ENCODE measurements around the gene NUDT19. TPM values are rescaled to one million over a fixed set of nuclear protein-coding genes. Genes with fewer than 3 reads are reported as not detected.
"Not testable (repeated sequence)": the region's sequence is repeated elsewhere in the genome, so short reads cannot be mapped to it uniquely, and the experiment has no call there.

Gene NUDT19
- total RNA-seq, 6 donors from 2014 or later, result 9.4 to 21.6 (median 15.3) TPM

DNA sequence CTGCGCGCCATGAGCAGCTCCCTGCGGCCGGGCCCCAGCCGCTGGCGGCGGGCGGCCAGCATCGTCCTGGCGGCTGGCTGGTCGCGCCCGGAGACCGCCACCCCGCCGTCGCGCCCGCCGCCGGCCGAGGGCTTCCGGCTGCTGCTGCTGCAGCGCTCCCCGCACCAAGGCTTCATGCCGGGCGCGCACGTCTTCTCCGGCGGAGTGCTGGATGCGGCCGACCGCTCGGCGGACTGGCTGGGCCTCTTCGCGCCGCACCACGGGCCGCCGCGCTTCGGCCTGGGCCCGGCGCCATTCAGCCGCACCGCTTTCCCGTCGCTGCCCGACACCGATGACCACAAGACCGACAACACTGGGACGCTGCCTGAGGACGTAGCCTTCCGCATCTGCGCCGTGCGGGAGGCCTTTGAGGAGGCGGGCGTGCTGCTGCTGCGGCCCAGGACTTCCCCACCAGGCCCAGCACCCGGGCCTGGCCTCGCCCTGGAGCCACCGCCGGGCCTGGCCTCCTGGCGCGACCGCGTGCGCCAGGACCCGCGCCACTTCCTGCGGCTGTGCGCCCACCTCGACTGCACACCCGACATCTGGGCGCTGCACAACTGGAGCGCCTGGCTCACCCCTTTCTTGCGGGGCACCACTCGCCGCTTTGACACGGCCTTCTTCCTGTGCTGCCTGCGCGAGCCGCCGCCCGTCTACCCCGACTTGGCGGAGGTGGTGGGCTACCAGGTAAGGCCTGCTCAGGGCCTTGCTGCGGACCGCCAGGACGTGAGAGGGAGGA is 518 bp downstream of the NUDT19 start:
- Histone ChIP-seq H3K9me3 (no peaks in the 10 kb centered on the region), H3K27ac (peak overlapping the region; percentile 85 to 91 (median 88)), H3K36me3 (peaks cover 0 to 2% (median 0%) of the 10 kb centered on the region in 4 donors), H3K4me3 (peak overlapping the region; percentile 63 to 93 (median 77)), H3K4me1 (peaks cover 53 to 68% (median 59%) of the 10 kb centered on the region in 4 donors), H3K27me3 (no peaks in the 10 kb centered on the region)
- peak in 2 of 4 donors; percentile 42 to 52 for TF ChIP-seq POLR2A (IDR thresholded peaks at IDR 0.05)
- TF ChIP-seq POLR2AphosphoS5 (IDR thresholded peaks at IDR 0.05), result peak; percentile 29 to 34
- no peak for TF ChIP-seq EP300 (IDR thresholded peaks at IDR 0.05)
- TF ChIP-seq, protein P1, sequence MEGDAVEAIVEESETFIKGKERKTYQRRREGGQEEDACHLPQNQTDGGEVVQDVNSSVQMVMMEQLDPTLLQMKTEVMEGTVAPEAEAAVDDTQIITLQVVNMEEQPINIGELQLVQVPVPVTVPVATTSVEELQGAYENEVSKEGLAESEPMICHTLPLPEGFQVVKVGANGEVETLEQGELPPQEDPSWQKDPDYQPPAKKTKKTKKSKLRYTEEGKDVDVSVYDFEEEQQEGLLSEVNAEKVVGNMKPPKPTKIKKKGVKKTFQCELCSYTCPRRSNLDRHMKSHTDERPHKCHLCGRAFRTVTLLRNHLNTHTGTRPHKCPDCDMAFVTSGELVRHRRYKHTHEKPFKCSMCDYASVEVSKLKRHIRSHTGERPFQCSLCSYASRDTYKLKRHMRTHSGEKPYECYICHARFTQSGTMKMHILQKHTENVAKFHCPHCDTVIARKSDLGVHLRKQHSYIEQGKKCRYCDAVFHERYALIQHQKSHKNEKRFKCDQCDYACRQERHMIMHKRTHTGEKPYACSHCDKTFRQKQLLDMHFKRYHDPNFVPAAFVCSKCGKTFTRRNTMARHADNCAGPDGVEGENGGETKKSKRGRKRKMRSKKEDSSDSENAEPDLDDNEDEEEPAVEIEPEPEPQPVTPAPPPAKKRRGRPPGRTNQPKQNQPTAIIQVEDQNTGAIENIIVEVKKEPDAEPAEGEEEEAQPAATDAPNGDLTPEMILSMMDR (IDR thresholded peaks at IDR 0.05), result peak in 3 of 6 experiments; percentile 10 to 21 (median 19)
- peak; percentile 88 to 94 for ATAC-seq (ENCODE audit: low FRiP score in 2 of 2)
- peak; percentile 82 to 92 for DNase-seq
- 2 to 8% methylated on average over 12 to 36 of the region's 93 CpGs for WGBS, 2 donors

DNA sequence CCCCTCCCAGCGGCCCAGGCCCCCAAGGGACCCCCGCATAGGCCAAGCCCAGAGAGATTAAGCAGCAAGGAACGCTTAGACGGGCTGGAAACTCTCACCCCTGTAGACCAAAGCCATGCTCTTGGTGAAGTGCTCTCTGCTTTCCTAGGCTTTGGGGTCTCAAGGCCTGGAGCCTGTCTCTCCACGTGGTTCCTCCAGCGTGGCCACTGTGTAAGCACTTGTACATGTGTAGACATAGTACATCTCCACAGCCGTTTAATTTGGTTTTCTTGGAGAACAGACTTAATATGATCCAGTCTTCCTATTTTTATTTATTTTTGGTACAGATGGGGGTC is 1.1 kb downstream of the NUDT19 start:
- Histone ChIP-seq H3K9me3 (no peaks in the 10 kb centered on the region), H3K4me1 (peaks cover 53 to 74% (median 61%) of the 10 kb centered on the region in 4 donors), H3K27ac (peak overlapping the region; percentile 85 to 91 (median 88)), H3K27me3 (no peaks in the 10 kb centered on the region), H3K4me3 (peak overlapping the region; percentile 63 to 93 (median 77)), H3K36me3 (peaks cover 0 to 5% (median 0%) of the 10 kb centered on the region in 4 donors)
- TF ChIP-seq POLR2A (IDR thresholded peaks at IDR 0.05) (no peak), EP300 (IDR thresholded peaks at IDR 0.05) (no peak), POLR2AphosphoS5 (IDR thresholded peaks at IDR 0.05) (no peak)
- TF ChIP-seq, protein P1 (IDR thresholded peaks at IDR 0.05), result no peak
- 27 to 40% methylated on average over 3 to 7 of the region's 7 CpGs for WGBS, 2 donors
- no peak for DNase-seq
- peak in 1 of 2 donors; percentile 14 for ATAC-seq (ENCODE audit: low FRiP score in 2 of 2)

DNA sequence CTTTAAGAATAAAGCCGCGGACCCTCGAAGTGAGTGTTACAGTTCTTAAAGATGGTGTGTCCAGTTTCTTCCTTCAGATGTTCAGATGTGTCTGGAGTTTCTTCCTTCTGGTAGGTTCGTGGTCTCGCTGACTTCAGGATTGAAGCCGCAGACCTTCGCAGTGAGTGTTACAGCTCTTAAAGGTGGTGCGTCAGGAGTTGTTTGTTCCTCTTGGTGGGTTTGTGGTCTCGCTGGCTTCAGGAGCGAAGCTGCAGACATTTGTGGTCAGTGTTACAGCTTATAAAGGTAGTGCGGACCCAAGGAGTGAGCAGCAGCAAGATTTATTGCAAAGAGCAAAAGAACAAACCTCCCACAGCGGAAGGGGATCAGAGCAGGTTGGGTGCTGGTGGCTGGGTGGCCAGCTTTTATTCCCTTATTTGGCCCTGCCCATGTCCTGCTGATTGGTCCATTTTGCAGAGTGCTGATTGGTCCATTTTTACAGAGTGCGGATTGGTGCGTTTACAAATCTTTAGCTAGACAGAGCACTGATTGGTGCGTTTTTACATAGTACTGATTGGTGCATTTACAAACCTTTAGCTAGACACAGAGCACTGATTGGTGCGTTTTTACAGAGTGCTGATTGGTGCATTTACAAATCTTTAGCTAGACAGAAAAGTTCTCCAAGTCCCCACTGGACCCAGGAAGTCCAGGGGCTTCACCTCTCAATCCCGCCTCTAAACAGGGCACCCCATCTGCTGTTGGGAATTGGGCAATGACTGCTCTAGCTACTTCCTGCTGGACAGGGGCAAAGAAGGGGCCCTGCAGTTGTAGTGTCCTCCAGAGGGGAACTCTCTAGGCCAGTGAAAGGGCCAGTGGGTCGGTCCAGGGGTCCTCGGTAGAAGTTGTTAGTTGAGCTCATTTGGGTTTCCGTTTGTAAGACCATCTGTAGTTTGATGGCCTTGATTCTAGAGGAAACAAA is 1.8 kb downstream of the NUDT19 start:
- 65 to 78% methylated on average over 20 of the region's 20 CpGs for WGBS, 2 donors
- not testable (repeated sequence) for H3K36me3 ChIP-seq; H3K9me3 ChIP-seq; H3K27me3 ChIP-seq; DNase-seq; ATAC-seq (ENCODE audit: low FRiP score in 2 of 2)
- peak overlapping the region; percentile 48 to 91 (median 85) for H3K27ac ChIP-seq
- peak overlapping the region; percentile 63 to 93 (median 77) for H3K4me3 ChIP-seq
- H3K4me1 ChIP-seq, result peaks cover 53 to 74% (median 61%) of the 10 kb centered on the region in 4 donors

DNA sequence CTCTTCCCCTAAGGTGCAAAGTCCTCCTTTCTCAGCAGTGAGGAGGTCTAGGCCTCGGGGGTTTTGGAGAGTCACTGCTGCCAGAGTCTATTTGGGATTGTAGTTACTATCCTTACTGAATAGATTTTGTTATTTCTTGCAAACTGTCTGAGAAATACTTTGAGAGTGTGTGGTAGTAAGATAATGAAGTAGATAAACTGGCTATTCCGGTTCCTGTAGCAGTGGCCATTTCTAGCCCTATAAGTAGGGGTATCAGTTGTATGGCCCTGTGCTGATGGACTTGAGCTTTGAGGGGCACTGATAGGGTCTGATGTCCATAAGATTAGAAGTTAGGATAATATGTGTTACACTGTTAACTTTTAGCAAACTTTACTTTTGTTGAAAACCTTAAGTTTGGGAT is 2.7 kb downstream of the NUDT19 start:
- WGBS, 2 donors, result 45 to 65% methylated on average over 2 of the region's 2 CpGs
- not testable (repeated sequence) for H3K27me3 ChIP-seq; ATAC-seq (ENCODE audit: low FRiP score in 2 of 2); H3K9me3 ChIP-seq; DNase-seq
- Histone ChIP-seq H3K36me3 (peaks cover under 1 to 14% (median 5%) of the 10 kb centered on the region in 4 donors), H3K27ac (peak overlapping the region; percentile 48 to 91 (median 63)), H3K4me1 (peaks cover 53 to 74% (median 61%) of the 10 kb centered on the region in 4 donors), H3K4me3 (peak overlapping the region in 3 of 4 donors; percentile 2 to 93 (median 87))

DNA sequence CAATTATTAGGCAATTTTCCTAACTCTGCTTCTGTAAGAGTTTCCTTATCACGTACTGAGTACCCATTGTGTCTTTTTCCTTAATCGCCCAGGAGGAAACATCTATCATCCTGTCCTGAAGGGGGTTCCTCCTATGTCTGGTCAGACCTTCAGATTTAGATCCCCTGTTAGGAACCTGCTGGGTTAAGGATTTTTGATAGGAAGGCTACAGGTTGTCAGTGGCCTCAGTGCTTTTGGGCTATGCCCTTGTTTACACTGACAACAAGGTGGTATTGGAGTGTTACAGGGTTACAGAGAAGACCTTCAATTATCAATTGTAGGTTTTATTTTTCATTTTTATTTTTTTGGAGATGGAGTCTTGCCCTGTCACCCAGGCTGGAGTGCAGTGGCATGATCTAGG is 3.2 kb downstream of the NUDT19 start:
- WGBS, 2 donors, result 21 to 25% methylated on average over 2 of the region's 2 CpGs
- H3K27me3 ChIP-seq; H3K9me3 ChIP-seq; DNase-seq; ATAC-seq (ENCODE audit: low FRiP score in 2 of 2): not testable (repeated sequence)
- peak overlapping the region in 2 of 4 donors; percentile 87 to 93 for H3K4me3 ChIP-seq
- H3K36me3 ChIP-seq, result peaks cover 3 to 19% (median 8%) of the 10 kb centered on the region in 4 donors
- peaks cover 53 to 73% (median 61%) of the 10 kb centered on the region in 4 donors for H3K4me1 ChIP-seq
- peak overlapping the region in 2 of 4 donors; percentile 18 to 70 for H3K27ac ChIP-seq

DNA sequence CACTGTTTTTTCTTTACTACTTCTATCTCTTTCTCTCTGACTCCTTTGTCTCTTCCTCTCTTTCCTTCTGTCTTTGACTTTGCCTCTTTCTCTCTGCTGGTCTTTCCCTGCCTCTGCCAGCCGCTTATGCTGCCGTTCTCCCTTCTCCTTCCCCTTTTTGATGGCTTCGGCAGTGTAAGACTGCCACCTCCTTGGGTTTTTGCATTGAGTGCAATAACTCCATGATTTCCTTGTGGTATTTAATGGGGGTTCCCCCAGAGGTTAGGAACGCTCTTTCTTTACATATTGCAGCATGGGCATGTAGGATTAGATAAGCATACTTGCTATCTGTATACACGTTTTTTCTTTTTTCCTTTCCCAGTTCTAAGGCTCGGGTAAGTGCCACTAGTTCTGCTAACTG is 3.9 kb downstream of the NUDT19 start:
- 36 to 58% methylated on average over 6 of the region's 6 CpGs for WGBS, 2 donors
- not testable (repeated sequence) for ATAC-seq (ENCODE audit: low FRiP score in 2 of 2); H3K9me3 ChIP-seq; H3K27me3 ChIP-seq; DNase-seq
- Histone ChIP-seq H3K4me3 (peak overlapping the region in 1 of 4 donors; percentile 87), H3K4me1 (peaks cover 52 to 66% (median 59%) of the 10 kb centered on the region in 4 donors), H3K27ac (peak overlapping the region in 2 of 4 donors; percentile 18 to 53), H3K36me3 (peaks cover 3 to 24% (median 12%) of the 10 kb centered on the region in 4 donors)

All from upper lobe of left lung (tissue), 6 donors.